Measurements from ENCODE around the gene PLCB1.

The PLCB1 gene

GRCh38 chr20:8515810-8516435 is 383.9 kb downstream of the PLCB1 start:
- no peak for DNase-seq

- DNase-seq = no peak
Measured at GRCh38 chr20:8518878-8519277, 386.8 kb downstream of the PLCB1 start.

GRCh38 chr20:8519887-8520286 is 387.8 kb downstream of the PLCB1 start:
- no peak for DNase-seq

- no peak for DNase-seq
Measured at GRCh38 chr20:8522168-8522567, 390.1 kb downstream of the PLCB1 start.

DNA sequence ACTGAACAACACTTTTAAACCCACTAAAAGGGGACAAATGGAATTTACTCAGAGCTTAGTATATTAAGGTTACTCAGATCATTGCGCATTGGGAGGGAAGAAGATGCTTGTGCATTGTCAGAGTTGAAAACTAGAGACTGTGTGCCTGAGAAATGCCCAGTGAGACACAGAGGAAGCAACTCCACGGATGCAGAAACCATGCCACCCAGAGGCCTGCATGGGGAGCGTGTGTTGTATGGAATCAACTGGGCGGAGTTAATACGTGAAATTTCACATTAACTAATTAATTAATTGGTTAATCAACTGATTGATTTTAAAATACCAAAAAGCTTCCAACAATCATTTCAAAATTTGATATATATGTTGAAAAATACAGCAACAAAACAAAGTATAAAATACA is 391.6 kb downstream of the PLCB1 start:
- DNase-seq = no peak

GRCh38 chr20:8524101-8525016 is 392.3 kb downstream of the PLCB1 start:
- no peak for DNase-seq

GRCh38 chr20:8525017-8525343 is 392.9 kb downstream of the PLCB1 start:
- DNase-seq = no peak

- no peak for DNase-seq
Measured at GRCh38 chr20:8526610-8527009, 394.5 kb downstream of the PLCB1 start.

DNA sequence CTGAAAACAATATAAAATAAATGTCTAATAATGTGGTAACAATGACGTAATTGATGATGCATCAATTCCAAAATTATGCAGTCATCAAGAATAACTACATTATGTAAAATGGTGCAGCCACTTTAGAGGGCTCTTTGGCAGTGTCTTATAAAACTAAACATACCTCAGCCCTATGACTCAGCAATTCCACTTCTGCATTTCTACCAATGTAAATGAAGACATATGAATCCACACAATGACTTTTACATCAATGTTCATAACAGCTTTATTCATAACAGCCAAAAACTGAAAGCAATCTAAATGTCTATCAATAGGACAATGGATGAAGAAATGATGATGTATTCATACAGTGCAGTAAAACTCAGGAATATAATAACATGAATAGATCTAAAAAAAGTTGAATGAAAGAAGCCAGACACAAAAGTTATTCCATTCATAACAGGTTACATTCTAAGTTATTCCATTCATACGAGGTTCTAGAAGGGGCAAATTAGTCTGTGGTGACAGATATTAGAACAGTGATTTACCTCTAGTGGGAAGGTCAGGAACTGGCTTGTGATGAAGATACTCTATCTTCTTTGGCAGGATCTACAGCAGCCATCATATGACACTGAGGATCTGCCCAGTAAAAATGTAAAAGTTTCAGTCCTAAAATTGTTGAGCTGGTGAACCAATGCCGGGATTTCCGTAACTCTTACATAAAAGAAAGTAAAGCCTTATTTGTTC is 396.1 kb downstream of the PLCB1 start:
- DNase-seq = no peak

GRCh38 chr20:8530022-8530421 is 398.0 kb downstream of the PLCB1 start:
- no peak for DNase-seq

DNA sequence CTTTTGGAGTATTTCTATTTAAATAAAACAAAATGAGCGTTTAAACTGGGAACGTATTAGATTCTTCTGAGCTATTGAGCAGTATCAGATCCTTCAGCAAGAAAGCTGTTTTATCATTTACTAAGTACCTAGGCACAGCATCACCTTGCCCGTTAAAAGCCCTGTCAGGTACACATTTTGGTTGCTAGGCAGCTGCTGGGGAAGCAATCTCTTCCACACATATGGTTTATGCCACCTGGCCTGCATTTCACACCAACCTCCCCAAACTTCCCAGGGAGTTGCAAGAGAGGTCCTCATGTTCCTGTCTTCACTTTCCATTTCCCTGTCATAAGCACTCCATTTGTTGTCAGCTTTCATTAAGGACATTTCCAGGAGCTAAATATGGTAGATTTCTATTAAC is 400.1 kb downstream of the PLCB1 start:
- no peak for DNase-seq

DNA sequence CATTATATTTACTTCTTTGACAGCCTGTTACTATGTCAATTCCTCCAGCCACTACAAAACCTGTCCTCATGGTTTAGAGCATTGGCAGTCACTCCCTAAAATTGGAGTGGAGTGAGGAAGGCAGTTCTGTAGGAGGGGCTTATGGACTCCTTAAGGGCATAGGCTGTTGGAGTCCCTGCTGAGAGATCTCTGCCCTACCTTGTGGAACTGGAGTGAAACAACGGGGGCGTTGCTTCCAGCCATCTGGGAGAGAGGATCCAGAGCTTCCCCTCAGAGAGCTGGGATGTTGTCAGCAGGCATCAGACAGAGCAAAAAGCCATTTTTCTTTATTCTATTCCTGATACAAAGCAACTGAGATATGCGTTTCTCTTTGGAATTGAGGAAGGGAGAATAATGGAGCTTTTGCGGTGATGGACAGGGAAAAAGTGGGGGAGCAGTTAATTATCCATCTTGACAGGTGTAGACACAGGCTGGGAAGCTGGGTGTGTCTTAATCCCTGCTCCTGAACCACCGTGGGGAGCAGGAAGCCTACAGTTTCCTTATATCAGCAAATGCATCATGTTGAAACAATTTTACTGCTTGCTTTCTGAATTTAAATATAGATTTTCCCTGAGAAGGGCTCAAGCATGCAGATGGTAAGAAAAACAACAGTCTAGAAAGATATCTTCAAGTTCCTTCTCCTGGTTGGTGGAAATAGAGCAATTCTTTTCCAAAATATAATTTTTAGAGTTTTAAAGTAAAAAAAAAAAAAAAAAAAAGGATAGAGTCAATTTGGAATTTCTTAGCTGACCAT is 402.5 kb downstream of the PLCB1 start:
- DNase-seq = no peak

DNA sequence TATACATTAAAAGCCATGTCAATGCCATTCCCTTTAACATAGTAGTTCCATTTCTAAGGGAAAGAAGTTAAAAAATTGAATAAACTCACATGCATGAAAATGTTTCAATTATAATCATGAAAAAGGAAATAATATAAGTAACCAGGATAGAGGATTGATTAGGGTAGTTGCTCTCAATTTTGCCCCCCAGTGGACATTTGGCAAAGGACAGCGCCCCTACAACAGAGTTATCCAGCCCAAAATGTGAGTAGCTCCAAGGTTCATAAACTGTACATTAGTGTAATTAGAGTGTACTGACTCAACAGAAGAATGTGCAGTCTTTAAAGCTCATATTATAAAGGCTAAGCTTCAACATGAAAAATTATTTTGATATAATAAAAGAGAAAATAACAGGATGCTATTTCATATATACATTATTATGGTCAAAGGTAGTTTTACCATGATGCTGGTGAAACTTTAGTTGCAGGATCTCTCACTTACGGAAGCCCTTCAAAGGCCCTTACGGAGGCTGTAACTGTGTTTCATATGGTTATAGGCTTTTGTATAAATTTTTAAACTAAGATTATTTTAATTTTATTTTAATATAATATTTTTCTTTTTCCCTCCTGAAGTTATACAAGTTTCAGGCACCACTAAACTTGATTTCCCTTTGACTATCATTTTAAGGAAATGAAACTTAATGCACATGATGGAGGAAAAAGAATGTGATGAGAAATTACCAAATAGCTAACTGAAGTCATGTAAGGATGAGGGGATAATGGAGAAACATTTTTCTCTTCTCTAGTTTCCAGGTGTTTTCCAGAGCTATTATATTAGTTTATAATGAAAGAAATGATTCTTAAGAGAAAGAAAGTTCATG is 403.6 kb downstream of the PLCB1 start:
- no peak for DNase-seq

DNA sequence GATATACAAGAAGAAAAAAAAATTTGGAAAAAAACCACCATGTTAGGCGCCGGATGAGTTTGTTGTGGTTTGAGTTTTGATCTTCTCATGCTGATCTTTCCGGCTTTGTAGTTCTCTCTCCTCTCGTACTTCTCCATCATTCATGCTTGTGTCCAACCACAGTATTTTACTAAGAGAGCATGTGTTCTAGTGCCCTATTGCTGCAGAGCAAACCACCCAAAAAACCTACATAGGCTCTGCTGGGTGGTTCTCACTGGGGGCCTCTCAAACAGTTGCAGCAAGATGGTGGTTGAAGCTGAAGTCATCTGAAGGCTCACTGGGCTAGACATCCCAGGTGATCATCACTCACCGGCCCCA is 404.2 kb downstream of the PLCB1 start:
- DNase-seq = no peak

GRCh38 chr20:8540466-8540865 is 408.4 kb downstream of the PLCB1 start:
- no peak for DNase-seq

- DNase-seq = no peak
Measured at GRCh38 chr20:8542110-8542486, 410.0 kb downstream of the PLCB1 start.

- DNase-seq = no peak
Measured at GRCh38 chr20:8545212-8545611, 413.1 kb downstream of the PLCB1 start.

GRCh38 chr20:8547035-8547650 is 415.1 kb downstream of the PLCB1 start:
- no peak for DNase-seq

DNA sequence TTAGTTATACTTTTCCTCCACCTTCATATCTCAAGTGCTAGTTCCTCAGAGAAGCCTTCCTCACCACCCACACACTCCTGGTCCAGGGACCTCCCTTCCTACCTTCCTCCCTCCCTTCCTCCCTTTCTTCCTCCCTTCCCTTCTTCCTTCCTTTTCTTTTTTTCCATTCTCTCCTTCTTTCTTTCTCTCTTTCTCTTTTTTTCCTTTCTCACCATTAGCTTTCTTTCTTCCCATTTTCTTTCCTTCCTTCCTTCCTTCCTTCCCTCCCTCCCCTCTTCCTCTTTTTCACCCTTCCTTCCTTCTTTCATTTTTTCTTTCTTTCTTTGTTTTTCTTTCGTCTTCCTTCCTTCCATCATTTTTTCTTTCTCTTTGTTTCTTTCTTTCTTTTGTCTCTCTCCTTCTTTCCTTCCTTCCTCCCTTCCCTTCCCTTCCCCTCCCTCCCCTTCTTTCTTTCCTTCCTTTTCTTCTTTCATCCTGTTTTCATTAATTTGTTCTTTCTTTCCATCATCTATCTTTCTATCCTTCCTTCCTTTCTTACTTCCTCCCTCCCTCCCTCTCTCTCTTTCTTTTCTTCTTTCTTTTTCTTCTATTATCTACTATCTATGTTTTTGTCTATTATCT is 416.0 kb downstream of the PLCB1 start:
- no peak for DNase-seq

DNA sequence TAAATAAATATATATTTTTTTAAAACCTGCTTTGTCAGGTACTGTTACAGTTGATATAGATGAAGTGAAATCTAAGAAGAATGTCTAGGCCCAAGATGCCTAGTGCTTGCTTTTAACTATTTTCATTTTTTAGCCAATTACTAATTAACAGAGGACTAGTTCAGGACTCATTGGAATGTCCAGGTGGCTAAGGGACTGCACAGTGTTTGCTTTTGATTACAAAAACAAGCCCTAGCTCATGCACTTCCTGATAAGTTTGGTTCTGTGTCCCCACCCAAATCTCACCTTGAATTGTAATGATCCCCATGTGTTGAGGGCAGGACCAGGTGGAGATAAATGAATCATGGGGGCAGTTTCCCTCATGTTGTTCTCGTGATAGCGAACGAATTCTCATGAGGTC is 417.1 kb downstream of the PLCB1 start:
- no peak for DNase-seq

DNA sequence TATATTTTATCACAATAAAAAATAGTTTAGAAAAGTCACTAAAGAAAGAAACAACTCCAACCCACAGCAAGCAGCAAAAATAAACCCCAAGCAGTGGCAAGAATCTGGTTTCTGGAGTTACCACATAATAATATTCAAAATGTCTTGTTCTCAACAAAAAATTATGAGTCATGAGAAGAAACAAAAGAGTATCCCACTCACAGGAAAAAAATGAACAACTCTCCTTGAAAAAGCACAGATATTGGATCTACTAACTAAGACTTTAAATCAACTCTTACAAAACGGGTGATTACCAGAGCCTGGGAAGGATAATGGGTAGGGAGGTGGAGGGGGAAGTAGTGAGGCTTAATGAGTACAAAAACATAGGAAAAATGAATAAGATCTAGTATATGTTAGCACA is 425.6 kb downstream of the PLCB1 start:
- DNase-seq = no peak

Measured in NCI-H1048 (cell line).